ENCODE results near the gene PIH1D2. TPM values are rescaled to one million over a fixed set of nuclear protein-coding genes. Genes with fewer than 3 reads are reported as not detected.

PIH1D2 gene
- total RNA-seq, 1 experiment from 2014 or later, result 1.7 TPM

DNA sequence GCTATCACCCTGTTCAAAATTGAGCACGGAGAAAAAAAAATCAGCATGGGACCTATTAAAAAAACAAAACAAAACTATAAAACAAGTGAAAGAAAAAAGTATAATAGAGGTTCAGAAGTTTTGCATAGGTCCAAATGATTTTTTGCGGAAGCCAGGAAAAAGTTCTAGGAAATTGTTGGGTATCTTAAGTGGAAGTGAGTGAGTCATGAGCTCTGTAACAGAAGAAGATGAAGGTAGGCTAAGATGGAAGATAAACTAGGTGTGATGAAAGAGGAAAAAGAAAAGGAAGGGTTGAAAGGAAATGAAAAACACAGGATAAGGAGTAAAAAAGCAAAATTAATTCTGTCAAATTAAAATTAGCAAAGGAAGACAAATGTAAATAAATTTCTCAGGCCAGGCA is 40.6 kb upstream of the PIH1D2 start:
- H3K9me3 ChIP-seq (ENCODE audit: low read length), result 0 out of 2 replicates have a peak, but pooled peaks cover 3% of the 10 kb centered on the region
- no peaks in the 10 kb centered on the region for H3K36me3 ChIP-seq (ENCODE audit: low read depth, low read length)
- H2AFZ ChIP-seq (ENCODE audit: low read length), result no peak overlapping the region
- ChIA-PET CTCF (interaction anchor here (2.1 kb wide), 1 partner anchor 61 kb away, joined by 10 read pairs; the partner anchor contains the start of gene BCO2), POLR2A (ENCODE audit: unreplicated experiment) (no interaction called here)
- H3K9ac ChIP-seq (ENCODE audit: low read length), result no peak overlapping the region
- H3K4me2 ChIP-seq (ENCODE audit: low read length), result no peak overlapping the region
- DNase-seq, result no peak
- H3F3A ChIP-seq (ENCODE audit: low read length, unreplicated experiment), result no peaks in the 10 kb centered on the region
- H3K79me2 ChIP-seq (ENCODE audit: low read length), result no peaks in the 10 kb centered on the region
- ATAC-seq, result no peak
- TF ChIP-seq, protein P1, sequence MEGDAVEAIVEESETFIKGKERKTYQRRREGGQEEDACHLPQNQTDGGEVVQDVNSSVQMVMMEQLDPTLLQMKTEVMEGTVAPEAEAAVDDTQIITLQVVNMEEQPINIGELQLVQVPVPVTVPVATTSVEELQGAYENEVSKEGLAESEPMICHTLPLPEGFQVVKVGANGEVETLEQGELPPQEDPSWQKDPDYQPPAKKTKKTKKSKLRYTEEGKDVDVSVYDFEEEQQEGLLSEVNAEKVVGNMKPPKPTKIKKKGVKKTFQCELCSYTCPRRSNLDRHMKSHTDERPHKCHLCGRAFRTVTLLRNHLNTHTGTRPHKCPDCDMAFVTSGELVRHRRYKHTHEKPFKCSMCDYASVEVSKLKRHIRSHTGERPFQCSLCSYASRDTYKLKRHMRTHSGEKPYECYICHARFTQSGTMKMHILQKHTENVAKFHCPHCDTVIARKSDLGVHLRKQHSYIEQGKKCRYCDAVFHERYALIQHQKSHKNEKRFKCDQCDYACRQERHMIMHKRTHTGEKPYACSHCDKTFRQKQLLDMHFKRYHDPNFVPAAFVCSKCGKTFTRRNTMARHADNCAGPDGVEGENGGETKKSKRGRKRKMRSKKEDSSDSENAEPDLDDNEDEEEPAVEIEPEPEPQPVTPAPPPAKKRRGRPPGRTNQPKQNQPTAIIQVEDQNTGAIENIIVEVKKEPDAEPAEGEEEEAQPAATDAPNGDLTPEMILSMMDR (conservative IDR thresholded peaks at IDR 0.05; ENCODE audit: low read depth, low read length), result no peak
- no peak for TF ChIP-seq EZH2phosphoT487 (IDR thresholded peaks at IDR 0.05; ENCODE audit: borderline replicate concordance, low read length)
- H3K4me3 ChIP-seq (ENCODE audit: low read length), result no peak overlapping the region
- peaks cover 18% of the 10 kb centered on the region for H3K4me1 ChIP-seq (ENCODE audit: insufficient read depth, low read length)
- H3K9me2 ChIP-seq (replicated peaks; ENCODE audit: low read length), result no peaks in the 10 kb centered on the region
- no peaks in the 10 kb centered on the region for H3K27me3 ChIP-seq (ENCODE audit: low read length)
- no TSS peak for BruUV-seq (replicated peaks)
- H3K27ac ChIP-seq (ENCODE audit: low read length), result no peak overlapping the region
- H4K20me1 ChIP-seq (ENCODE audit: low read length), result no peaks in the 10 kb centered on the region
- intact Hi-C loops (cut with micrococcal nuclease), result no loop called here

DNA sequence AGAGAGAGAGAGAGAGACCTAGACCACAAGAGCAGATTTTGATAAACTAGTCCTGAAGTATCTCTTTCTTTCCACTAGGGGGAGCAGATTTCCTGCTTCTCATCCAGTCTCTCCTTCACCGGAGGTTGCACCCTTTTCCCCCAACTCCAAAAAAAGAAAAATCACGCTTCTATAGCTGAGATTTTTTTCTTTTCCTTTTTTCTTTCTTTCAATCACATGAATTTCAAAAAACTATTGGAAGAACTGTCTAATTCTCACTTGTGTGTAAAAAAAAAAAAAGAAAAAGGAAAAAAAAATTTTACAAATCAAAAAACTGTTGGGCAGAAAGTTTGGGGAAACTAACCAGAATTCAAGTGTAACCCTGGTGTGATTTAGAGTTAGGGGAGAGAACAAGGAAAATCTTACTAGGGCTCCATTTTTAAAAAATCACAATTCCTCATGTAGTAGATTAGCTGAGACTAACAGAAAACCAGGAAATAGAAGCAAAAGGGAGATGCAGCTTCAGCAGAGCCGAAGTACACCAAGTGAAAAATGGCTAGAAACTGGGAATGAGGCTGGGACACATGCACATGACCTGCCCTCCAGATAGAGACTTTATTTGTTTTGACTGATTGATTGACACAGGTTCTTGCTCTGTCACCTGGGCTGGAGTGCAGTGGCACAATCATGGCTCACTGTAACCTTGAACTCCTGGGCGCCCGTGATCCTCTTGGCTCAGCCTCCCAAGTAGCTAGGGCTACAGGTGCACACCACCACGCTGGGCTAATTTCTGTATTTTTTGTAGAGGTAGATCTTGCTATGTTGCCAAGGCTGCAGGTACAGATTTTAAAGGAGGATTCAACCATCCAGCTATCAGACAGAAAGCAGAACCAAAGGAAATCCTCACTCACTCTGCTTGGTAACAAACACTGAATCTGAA is 40.0 kb upstream of the PIH1D2 start:
- no peaks in the 10 kb centered on the region for H3K36me3 ChIP-seq (ENCODE audit: low read depth, low read length)
- intact Hi-C loops (cut with micrococcal nuclease), result loop anchor here (1.0 kb wide), 2 partner anchors 62 to 167 kb away; partner anchors contain the start of gene BCO2
- no TSS peak for BruUV-seq (replicated peaks)

More for the DNA sequence above, 40.0 kb upstream of the PIH1D2 start:
- Histone ChIP-seq H2AFZ (ENCODE audit: low read length) (no peak overlapping the region; the same call in 1 of the 2 replicates), H3F3A (ENCODE audit: low read length, unreplicated experiment) (no peaks in the 10 kb centered on the region), H3K4me2 (ENCODE audit: low read length) (no peak overlapping the region), H3K9ac (ENCODE audit: low read length) (peak overlapping the region; percentile 16; the same call in 1 of the 2 replicates), H4K20me1 (ENCODE audit: low read length) (no peaks in the 10 kb centered on the region), H3K27ac (ENCODE audit: low read length) (no peak overlapping the region), H3K9me3 (ENCODE audit: low read length) (0 out of 2 replicates have a peak, but pooled peaks cover 3% of the 10 kb centered on the region), H3K4me1 (ENCODE audit: insufficient read depth, low read length) (peaks cover 14% of the 10 kb centered on the region), H3K79me2 (ENCODE audit: low read length) (no peaks in the 10 kb centered on the region), H3K9me2 (replicated peaks; ENCODE audit: low read length) (no peaks in the 10 kb centered on the region), H3K4me3 (ENCODE audit: low read length) (no peak overlapping the region), H3K27me3 (ENCODE audit: low read length) (no peaks in the 10 kb centered on the region)
- TF ChIP-seq, protein P1 (conservative IDR thresholded peaks at IDR 0.05; ENCODE audit: low read depth, low read length), result peak; percentile 71
- TF ChIP-seq EZH2 (IDR thresholded peaks at IDR 0.05; ENCODE audit: low read length, unreplicated experiment), result no peak
- no peak for TF ChIP-seq EZH2phosphoT487 (IDR thresholded peaks at IDR 0.05; ENCODE audit: borderline replicate concordance, low read length)
- DNase-seq, result peak; percentile 79
- ChIA-PET CTCF (interaction anchor here (0.6 to 2.1 kb wide), 5 partner anchors 61 to 1332 kb away, joined by 3 to 10 read pairs (median 7); partner anchors contain the start of gene BCO2), POLR2A (ENCODE audit: unreplicated experiment) (no interaction called here)
- ATAC-seq, result peak; percentile 79
